Trophoblast cell (in vitro differentiated cells and primary cell): ENCODE measurements around the gene PRDX4.

Experiments
- DNase-seq, 2 donors: peaks; one replicate each; pipeline ENCODE4 v3.0.0-alpha.2; 2016
- H2AFZ ChIP-seq: 2 replicates; pipeline ENCODE4 v1.6.1; 2013; ENCODE audit warnings: low read length, moderate library complexity, mild to moderate bottlenecking; ENCODE audit not compliant: insufficient read depth, poor library complexity
- H2AK5ac ChIP-seq: 2 replicates; pipeline ENCODE4 v1.6.1; 2013; ENCODE audit warnings: mild to moderate bottlenecking, low read length
- H2BK120ac ChIP-seq: 2 replicates; pipeline ENCODE4 v1.6.1; 2013; ENCODE audit warnings: low read length, mild to moderate bottlenecking, moderate library complexity; ENCODE audit not compliant: insufficient read depth, poor library complexity
- H2BK12ac ChIP-seq: 2 replicates; pipeline ENCODE4 v1.6.1; 2013; ENCODE audit warnings: mild to moderate bottlenecking, low read length, moderate library complexity
- H2BK5ac ChIP-seq: 2 replicates; pipeline ENCODE4 v1.6.1; 2013; ENCODE audit warnings: low read length, low read depth, moderate library complexity, mild to moderate bottlenecking; ENCODE audit not compliant: poor library complexity
- H3K14ac ChIP-seq: 2 replicates; pipeline ENCODE4 v1.6.1; 2013; ENCODE audit warnings: mild to moderate bottlenecking, low read length
- H3K18ac ChIP-seq: 2 replicates; pipeline ENCODE4 v1.6.1; 2013; ENCODE audit warnings: mild to moderate bottlenecking, low read length
- H3K23ac ChIP-seq: 2 replicates; pipeline ENCODE4 v1.6.1; 2013; ENCODE audit warnings: low read length
- H3K27ac ChIP-seq: 2 replicates; pipeline ENCODE4 v1.5.1; 2013; ENCODE audit warnings: low read depth, mild to moderate bottlenecking, inconsistent platforms, low read length, moderate library complexity
- H3K27me3 ChIP-seq: 2 replicates; pipeline ENCODE4 v1.6.1; 2013; ENCODE audit warnings: inconsistent platforms, mild to moderate bottlenecking, low read length, moderate library complexity; ENCODE audit not compliant: insufficient read depth
- H3K36me3 ChIP-seq, 2 experiments: 1 replicate in 1 of 2; 2 replicates in 1 of 2; pipeline ENCODE4 v1.6.1; 2013; ENCODE audit warnings: low read length in 2 of 2, mild to moderate bottlenecking in 2 of 2, moderate library complexity in 1 of 2; ENCODE audit not compliant: insufficient read depth in 2 of 2, control insufficient read depth in 1 of 2
- H3K4ac ChIP-seq: 2 replicates; pipeline ENCODE4 v1.6.1; 2013; ENCODE audit warnings: low read depth, mild to moderate bottlenecking, low read length, moderate library complexity
- H3K4me1 ChIP-seq, 2 experiments: 1 replicate in 1 of 2; 2 replicates in 1 of 2; pipeline ENCODE4 v1.6.1; 2013; ENCODE audit warnings: low read length in 2 of 2, mild to moderate bottlenecking in 2 of 2, moderate library complexity in 1 of 2; ENCODE audit not compliant: insufficient read depth in 2 of 2, control insufficient read depth in 1 of 2
- H3K4me2 ChIP-seq: 2 replicates; pipeline ENCODE4 v1.6.1; 2013; ENCODE audit warnings: inconsistent platforms, mild to moderate bottlenecking, low read length, moderate library complexity
- H3K4me3 ChIP-seq: 2 replicates; pipeline ENCODE4 v1.5.1; 2013; ENCODE audit warnings: mild to moderate bottlenecking, low read depth, low read length, inconsistent platforms
- H3K79me1 ChIP-seq: one replicate; pipeline ENCODE4 v1.6.1; 2013; ENCODE audit warnings: low read length
- H3K79me2 ChIP-seq: 2 replicates; pipeline ENCODE4 v1.6.1; 2013; ENCODE audit warnings: low read length, mild to moderate bottlenecking; ENCODE audit not compliant: control insufficient read depth, insufficient read depth, poor library complexity
- H3K9ac ChIP-seq: 2 replicates; pipeline ENCODE4 v1.6.1; 2013; ENCODE audit warnings: mild to moderate bottlenecking, low read length
- H3K9me3 ChIP-seq: 2 replicates; pipeline ENCODE4 v1.6.1; 2013; ENCODE audit warnings: low read depth, mild to moderate bottlenecking, control low read depth, inconsistent platforms, low read length; ENCODE audit not compliant: insufficient read depth
- H4K12ac ChIP-seq: 2 replicates; pipeline ENCODE4 v1.6.1; 2013; ENCODE audit warnings: low read depth, mild to moderate bottlenecking, low read length, moderate library complexity
- H4K8ac ChIP-seq: 2 replicates; pipeline ENCODE4 v1.6.1; 2013; ENCODE audit warnings: low read depth, mild to moderate bottlenecking, low read length, moderate library complexity
- H4K91ac ChIP-seq: one replicate; pipeline ENCODE4 v1.6.1; 2013; ENCODE audit warnings: low read depth, mild to moderate bottlenecking, low read length, moderate library complexity
- WGBS: extraction: QIAGEN DNeasy Blood & Tissue Kit; methylation state at CpG from one replicate; pipeline ENCODE4 v1.1.7; 2013; ENCODE audit warnings: missing lambda C conversion rate; ENCODE audit not compliant: insufficient read length, insufficient coverage; ENCODE audit errors: extremely low coverage; 5-methylcytosine and 5-hydroxymethylcytosine counted together

The PRDX4 gene

GRCh38 chrX:23729214-23729613, 61.9 kb downstream of the PRDX4 start:
- Histone ChIP-seq H3K4ac (no peak overlapping the region), H4K12ac (no peak overlapping the region), H3K27ac (no peak overlapping the region), H3K79me2 (no peaks in the 10 kb centered on the region), H3K36me3 (peaks cover 7 to 13% of the 10 kb centered on the region in 2 experiments), H3K27me3 (no peaks in the 10 kb centered on the region), H3K4me1 (no peaks in the 10 kb centered on the region), H3K4me2 (no peak overlapping the region), H3K14ac (no peak overlapping the region), H3K4me3 (no peak overlapping the region), H4K91ac (no peak overlapping the region), H3K79me1 (no peaks in the 10 kb centered on the region), H2BK12ac (no peak overlapping the region), H2BK120ac (no peak overlapping the region), H3K18ac (no peak overlapping the region), H3K23ac (no peak overlapping the region), H4K8ac (no peak overlapping the region), H2AK5ac (no peak overlapping the region), H3K9me3 (no peaks in the 10 kb centered on the region), H2BK5ac (no peak overlapping the region), H2AFZ (no peak overlapping the region), H3K9ac (no peak overlapping the region)
- no CpG with 5 or more reads among the region's 1 CpG for WGBS
- DNase-seq = no peak

- Histone ChIP-seq H3K4me1 (no peaks in the 10 kb centered on the region), H3K27me3 (no peaks in the 10 kb centered on the region), H2AK5ac (no peak overlapping the region), H2BK120ac (no peak overlapping the region), H3K9ac (no peak overlapping the region), H4K8ac (no peak overlapping the region), H3K18ac (no peak overlapping the region), H3K79me2 (no peaks in the 10 kb centered on the region), H3K36me3 (peaks cover 5 to 6% of the 10 kb centered on the region in 2 experiments), H3K23ac (no peak overlapping the region), H3K4me3 (no peak overlapping the region), H4K12ac (no peak overlapping the region), H3K4ac (no peak overlapping the region), H2AFZ (no peak overlapping the region), H3K14ac (no peak overlapping the region), H3K79me1 (no peaks in the 10 kb centered on the region), H3K27ac (no peak overlapping the region), H2BK5ac (no peak overlapping the region), H3K9me3 (no peaks in the 10 kb centered on the region), H4K91ac (no peak overlapping the region), H2BK12ac (no peak overlapping the region), H3K4me2 (no peak overlapping the region)
- no CpG with 5 or more reads among the region's 1 CpG for WGBS
- DNase-seq = no peak
These were observed 64.7 kb downstream of the PRDX4 start for GRCh38 chrX:23731951-23732350.

- Histone ChIP-seq H3K4me2 (no peak overlapping the region), H3K36me3 (peaks cover 2 to 5% of the 10 kb centered on the region in 2 experiments), H4K12ac (no peak overlapping the region), H2BK5ac (no peak overlapping the region), H2AFZ (no peak overlapping the region), H3K79me1 (no peaks in the 10 kb centered on the region), H3K27me3 (no peaks in the 10 kb centered on the region), H2BK120ac (no peak overlapping the region), H3K4me3 (no peak overlapping the region), H3K18ac (no peak overlapping the region), H2AK5ac (no peak overlapping the region), H3K4ac (no peak overlapping the region), H3K79me2 (no peaks in the 10 kb centered on the region), H3K9ac (no peak overlapping the region), H3K14ac (no peak overlapping the region), H4K91ac (no peak overlapping the region), H3K23ac (no peak overlapping the region), H4K8ac (no peak overlapping the region), H3K27ac (no peak overlapping the region), H2BK12ac (no peak overlapping the region), H3K9me3 (no peaks in the 10 kb centered on the region), H3K4me1 (no peaks in the 10 kb centered on the region)
- WGBS = no CpG with 5 or more reads among the region's 5 CpGs
- peak in 1 of 2 donors; percentile 9 for DNase-seq
These were observed 65.4 kb downstream of the PRDX4 start for GRCh38 chrX:23732704-23733103.
